Gastroesophageal sphincter (tissue), 4 donors: ENCODE results near the gene ARHGEF11. TPM values are rescaled to one million over a fixed set of nuclear protein-coding genes. Genes with fewer than 3 reads are reported as not detected.

ENCODE experiments used
- ATAC-seq: fragments of 150-250 bp; one replicate; pipeline ENCODE4 v1.9.1; 2016; ENCODE audit warnings: mild to moderate bottlenecking, moderate library complexity
- H3K27ac ChIP-seq, 4 donors: fragments of 200-600 bp; sonication (generic) in 3 of 4; 1 replicate in 3 of 4; 2 replicates in 1 of 4; pipeline ENCODE4 v1.5.1; 2016 to 2019
- H3K27me3 ChIP-seq: fragments of 200-600 bp; sonication (generic); one replicate; pipeline ENCODE4 v1.5.1; 2019
- H3K36me3 ChIP-seq, 2 donors: fragments of 200-600 bp; sonication (generic); one replicate each; pipeline ENCODE4 v1.5.1; 2019; ENCODE audit warnings: control low read depth in 1 of 2
- H3K4me1 ChIP-seq, 3 donors: fragments of 200-600 bp; sonication (generic); 1 replicate in 2 of 3; 2 replicates in 1 of 3; pipeline ENCODE4 v1.5.1; 2016 to 2019; ENCODE audit warnings: control low read depth in 2 of 3
- H3K4me3 ChIP-seq, 2 donors: fragments of 200-600 bp; sonication (generic); one replicate each; pipeline ENCODE4 v1.5.1; 2019; ENCODE audit warnings: mild to moderate bottlenecking in 1 of 2, moderate library complexity in 1 of 2
- H3K9me3 ChIP-seq, 3 donors: fragments of 200-600 bp; sonication (generic); one replicate each; pipeline ENCODE4 v1.5.1; 2017 to 2019; ENCODE audit warnings: control low read depth in 2 of 3
- CTCF ChIP-seq, 4 experiments: fragments of 200-600 bp in 2 of 4; fragments of 450-650 bp in 2 of 4; sonication (generic) in 1 of 4; IDR thresholded peaks; one replicate each; pipeline ENCODE4 v1.5.1; 2017 to 2019; ENCODE audit warnings: antibody characterized with exemption in 4 of 4, mild to moderate bottlenecking in 2 of 4, moderate library complexity in 2 of 4
- EP300 ChIP-seq: sonication (generic); formaldehyde crosslinking; IDR thresholded peaks from one replicate; pipeline ENCODE4 v1.6.1; 2017; ENCODE audit warnings: antibody characterized with exemption, mild to moderate bottlenecking
- POLR2A ChIP-seq, 2 donors: fragments of 450-650 bp; IDR thresholded peaks; one replicate each; pipeline ENCODE4 v1.6.1; 2017; ENCODE audit warnings: antibody characterized with exemption in 2 of 2, mild to moderate bottlenecking in 2 of 2, moderate library complexity in 1 of 2
- POLR2AphosphoS5 ChIP-seq: sonication (generic); formaldehyde crosslinking; IDR thresholded peaks from one replicate; pipeline ENCODE4 v1.6.1; 2017; ENCODE audit warnings: antibody characterized with exemption
- WGBS, 2 donors: methylation state at CpG; one replicate each; pipeline ENCODE4 v1.1.5; 2018; ENCODE audit warnings: low coverage in 1 of 2; 5-methylcytosine and 5-hydroxymethylcytosine counted together
- total RNA-seq, 4 donors: library from RNA; depleted of rRNA; stranded (reverse); fragments of >200 nt; gene quantifications; one replicate each; pipeline ENCODE4 v1.1.0, GENCODE V29; 2016

ARHGEF11 gene
- total RNA-seq, 4 donors from 2014 or later = 28.5 to 51.7 (median 37.3) TPM

DNA sequence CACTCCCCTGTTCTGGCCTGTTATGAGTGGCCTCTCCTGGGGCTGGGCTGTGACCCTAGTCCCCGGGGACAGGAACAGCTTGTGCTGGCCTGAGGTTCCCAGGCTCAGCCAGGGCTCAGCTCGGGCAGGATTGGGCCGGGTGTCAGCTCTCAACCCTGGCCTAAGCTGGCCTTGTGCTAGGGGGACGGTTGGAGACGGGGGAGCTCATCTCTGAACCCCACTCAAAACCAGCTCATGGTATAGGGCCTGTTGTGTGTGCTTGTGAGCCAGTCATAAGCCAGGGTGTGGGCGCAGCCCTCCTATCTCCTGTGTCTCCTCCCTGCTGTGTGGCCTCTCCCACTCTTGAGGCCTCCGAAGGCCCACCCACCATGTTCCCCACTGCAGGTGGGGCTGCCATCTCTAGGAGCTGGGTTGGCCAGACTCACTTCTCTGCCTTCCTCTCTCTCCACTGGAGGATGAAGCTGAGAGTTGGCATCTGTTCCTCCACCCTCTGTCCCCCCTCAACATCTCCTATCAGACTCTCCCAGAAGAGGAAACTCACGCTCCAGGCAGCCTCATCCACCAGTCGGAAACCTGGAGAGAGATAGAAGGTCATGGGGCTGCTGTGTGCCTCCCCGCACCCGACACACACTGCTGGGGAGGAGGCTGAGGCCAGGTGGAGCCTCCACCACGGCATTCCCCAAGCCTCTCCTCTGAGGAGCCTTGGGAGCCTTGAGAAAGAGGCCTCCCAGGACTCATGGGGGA is 150.7 kb downstream of the ARHGEF11 start:
- Histone ChIP-seq H3K4me3 (peak overlapping the region in 1 of 2 donors; percentile 58), H3K27me3 (peaks cover 62% of the 10 kb centered on the region), H3K36me3 (no peaks in the 10 kb centered on the region), H3K27ac (peak overlapping the region; percentile 11 to 90 (median 84)), H3K4me1 (peaks cover 0 to 81% (median 12%) of the 10 kb centered on the region in 3 donors), H3K9me3 (no peaks in the 10 kb centered on the region)
- ATAC-seq = no peak
- WGBS, 2 donors = 68 to 80% methylated on average over 2 to 4 of the region's 12 CpGs
- no peak for TF ChIP-seq POLR2A (IDR thresholded peaks at IDR 0.05)

- TF ChIP-seq CTCF (IDR thresholded peaks at IDR 0.05) (no peak), POLR2AphosphoS5 (no peak), POLR2A (IDR thresholded peaks at IDR 0.05) (no peak), EP300 (no peak)
- Histone ChIP-seq H3K4me3 (peak overlapping the region; percentile 18 to 58), H3K36me3 (no peaks in the 10 kb centered on the region), H3K27ac (peak overlapping the region; percentile 22 to 90 (median 84)), H3K27me3 (peaks cover 54% of the 10 kb centered on the region), H3K4me1 (peaks cover 0 to 72% (median 12%) of the 10 kb centered on the region in 3 donors), H3K9me3 (no peaks in the 10 kb centered on the region)
- WGBS, 2 donors = 0% methylated on average over 1 of the region's 5 CpGs; no CpG with 5 or more reads in 1 of the 2 donors
- ATAC-seq = no peak
Measured at GRCh38 chr1:156894001-156894400, 151.5 kb downstream of the ARHGEF11 start.

- 0 to 11% methylated on average over 1 to 13 of the region's 60 CpGs for WGBS, 2 donors
- H3K27ac ChIP-seq = peak within 1 kb of the TSS; percentile 22 to 90 (median 84)
- peak; percentile 20 for ATAC-seq
Measured at GRCh38 chr1:156893048-156893953, 152.2 kb downstream of the ARHGEF11 start, which contains the start of gene PEAR1. Gene PEAR1 (plus strand): TSS chr1:156893718. CDS start chr1:156903927, 10,209 bp downstream.

GRCh38 chr1:156892190-156893047 is 153.1 kb downstream of the ARHGEF11 start:
- 2 to 4% methylated on average over 15 to 39 of the region's 48 CpGs for WGBS, 2 donors
- H3K27me3 ChIP-seq = peaks cover 58% of the 10 kb centered on the region
- TF ChIP-seq POLR2AphosphoS5 (peak; percentile 13), EP300 (no peak), CTCF (IDR thresholded peaks at IDR 0.05) (peak in 3 of 4 experiments; percentile 68 to 87 (median 78))

More at GRCh38 chr1:156893048-156893953, 152.2 kb downstream of the ARHGEF11 start, which contains the start of gene PEAR1:
- no peaks in the 10 kb centered on the region for H3K36me3 ChIP-seq
- H3K4me1 ChIP-seq = peaks cover 0 to 65% (median 12%) of the 10 kb centered on the region in 3 donors
- H3K4me3 ChIP-seq = peak within 1 kb of the TSS; percentile 18 to 58
- peaks cover 58% of the 10 kb centered on the region for H3K27me3 ChIP-seq
- H3K9me3 ChIP-seq = no peaks in the 10 kb centered on the region
- no peak for TF ChIP-seq EP300
- no peak for TF ChIP-seq CTCF (IDR thresholded peaks at IDR 0.05)
- no peak for TF ChIP-seq POLR2A (IDR thresholded peaks at IDR 0.05)
- no peak for TF ChIP-seq POLR2AphosphoS5

More at GRCh38 chr1:156892190-156893047, 153.1 kb downstream of the ARHGEF11 start:
- H3K9me3 ChIP-seq = no peaks in the 10 kb centered on the region
- H3K4me1 ChIP-seq = peaks cover 0 to 56% (median 12%) of the 10 kb centered on the region in 3 donors
- no peaks in the 10 kb centered on the region for H3K36me3 ChIP-seq
- peak; percentile 88 for ATAC-seq
- peak overlapping the region in 1 of 2 donors; percentile 58 for H3K4me3 ChIP-seq
- H3K27ac ChIP-seq = peak overlapping the region in 3 of 4 donors; percentile 83 to 90 (median 86)
